A673 (cell line): ENCODE measurements around the gene MEF2C. TPM values are rescaled to one million over a fixed set of nuclear protein-coding genes. Genes with fewer than 3 reads are reported as not detected.

Experiments used
- BruUV-seq: library from RNA; stranded (reverse); fragments of 400-500 nt; replicated peaks from 2 replicates; lab custom pipeline; 2021; lab: Mats Ljungman, UMichigan
- CTCF ChIA-PET: fragments of 300-600 bp; sonication (Branson Sonifier 250); formaldehyde crosslinking; loops from one replicate; lab custom pipeline; 2022; ENCODE audit warnings: antibody characterized with exemption; lab: Charles Lee
- POLR2A ChIA-PET: fragments of 300-600 bp; sonication (Branson Sonifier 250); formaldehyde crosslinking; loops from one replicate; lab custom pipeline; 2022; ENCODE audit warnings: antibody characterized with exemption; ENCODE audit not compliant: low non-redundant PET; lab: Charles Lee
- DNase-seq: peaks from one replicate; pipeline ENCODE4 v3.0.0-alpha.2; 2015; ENCODE audit warnings: low spot score
- H3K27ac ChIP-seq: fragments of 200-600 bp; sonication (generic); 2 replicates; pipeline ENCODE4 v1.5.1; 2016; ENCODE audit warnings: mixed run types, low read depth, mild to moderate bottlenecking, mixed read lengths, antibody characterized with exemption, low read length; ENCODE audit not compliant: poor library complexity, severe bottlenecking
- H3K27me3 ChIP-seq: fragments of 200-600 bp; sonication (generic); replicated peaks from 2 replicates; pipeline ENCODE4 v1.6.1; 2017; ENCODE audit warnings: mixed run types, low read depth, mild to moderate bottlenecking, mixed read lengths, antibody characterized with exemption, low read length; ENCODE audit not compliant: insufficient read depth, poor library complexity
- H3K36me3 ChIP-seq: fragments of 200-600 bp; sonication (generic); 2 replicates; pipeline ENCODE4 v1.6.1; 2016; ENCODE audit warnings: mixed run types, mild to moderate bottlenecking, mixed read lengths, antibody characterized with exemption, low read length; ENCODE audit not compliant: insufficient read depth, poor library complexity, severe bottlenecking
- H3K4me1 ChIP-seq: fragments of 200-600 bp; sonication (generic); 2 replicates; pipeline ENCODE4 v1.6.1; 2017; ENCODE audit warnings: mixed run types, mild to moderate bottlenecking, mixed read lengths, antibody characterized with exemption, low read length; ENCODE audit not compliant: insufficient read depth, poor library complexity, severe bottlenecking
- H3K4me3 ChIP-seq: fragments of 200-600 bp; sonication (generic); 2 replicates; pipeline ENCODE4 v1.5.1; 2016; ENCODE audit warnings: low read depth, mixed run types, mild to moderate bottlenecking, mixed read lengths, low read length; ENCODE audit not compliant: poor library complexity, severe bottlenecking
- H3K9me3 ChIP-seq: fragments of 200-600 bp; sonication (generic); 2 replicates; pipeline ENCODE4 v1.6.1; 2016; ENCODE audit warnings: mixed run types, low read depth, mild to moderate bottlenecking, mixed read lengths, antibody characterized with exemption, low read length; ENCODE audit not compliant: poor library complexity, severe bottlenecking
- CTCF ChIP-seq: fragments of 300-800, 200-600 bp; sonication (generic); conservative IDR thresholded peaks from 2 replicates; pipeline ENCODE4 v1.5.1; 2017; ENCODE audit warnings: low read depth, mild to moderate bottlenecking, antibody characterized with exemption, low read length, moderate library complexity, mixed read lengths
- EZH2 ChIP-seq: fragments of 200-600 bp; sonication (generic); IDR thresholded peaks from 2 replicates; pipeline ENCODE4 v1.6.1; 2017; ENCODE audit warnings: borderline replicate concordance, low read depth, mild to moderate bottlenecking, mixed read lengths, antibody characterized with exemption, low read length; ENCODE audit not compliant: poor library complexity, severe bottlenecking
- intact Hi-C: fragments of 100-400 bp; cut with micrococcal nuclease; formaldehyde crosslinking; loops from one replicate; pipeline ENCODE4 v1.10.0; 2022; ENCODE audit not compliant: unreplicated experiment
- total RNA-seq: library from RNA; stranded (reverse); gene quantifications from 2 replicates; pipeline ENCODE4 v1.2.3, GENCODE V29; 2021

MEF2C gene
- total RNA-seq, 1 experiment from 2014 or later, result 2.0 TPM

GRCh38 chr5:88732862-88733261 is 150.1 kb downstream of the MEF2C start:
- DNase-seq, result no peak
- ChIA-PET CTCF (no interaction called here), POLR2A (no interaction called here)
- H3K4me3 ChIP-seq, result no peak overlapping the region
- no peaks in the 10 kb centered on the region for H3K27me3 ChIP-seq
- H3K4me1 ChIP-seq, result no peaks in the 10 kb centered on the region
- no peaks in the 10 kb centered on the region for H3K36me3 ChIP-seq
- BruUV-seq, result no TSS peak
- H3K9me3 ChIP-seq, result no peaks in the 10 kb centered on the region
- no peak overlapping the region for H3K27ac ChIP-seq
- intact Hi-C loops, result loop anchor here (10.0 kb wide), 1 partner anchor 992 kb away; no protein-coding TSS in a partner anchor
- TF ChIP-seq EZH2 (no peak), CTCF (no peak)

DNA sequence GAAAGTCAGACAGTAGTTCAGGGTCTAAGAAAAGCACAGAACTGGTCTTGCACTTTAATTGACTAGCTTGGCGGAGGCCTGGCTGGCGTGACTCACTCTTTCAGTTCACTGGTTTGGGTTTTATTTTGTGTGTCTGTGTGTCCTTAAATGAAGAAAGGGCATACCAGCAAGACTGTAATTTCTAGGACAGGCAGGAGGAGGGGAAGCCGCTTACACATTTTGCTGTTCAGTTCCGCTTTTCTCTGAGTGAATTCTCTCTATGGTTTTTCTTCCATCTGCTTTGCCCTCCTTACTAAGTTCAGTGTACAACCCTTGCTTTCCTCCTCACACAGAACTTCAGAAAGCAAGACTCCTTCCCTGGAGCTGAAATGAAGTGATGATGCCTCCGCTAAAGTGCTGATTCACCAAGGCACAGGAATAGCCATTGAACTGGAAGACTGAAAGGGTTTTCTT is 150.8 kb downstream of the MEF2C start:
- BruUV-seq, result no TSS peak
- intact Hi-C loops, result loop anchor here (10.0 kb wide), 1 partner anchor 993 kb away; no protein-coding TSS in a partner anchor
- Histone ChIP-seq H3K36me3 (no peaks in the 10 kb centered on the region), H3K27me3 (no peaks in the 10 kb centered on the region), H3K4me1 (no peaks in the 10 kb centered on the region), H3K9me3 (no peaks in the 10 kb centered on the region), H3K27ac (no peak overlapping the region), H3K4me3 (no peak overlapping the region)
- TF ChIP-seq CTCF (no peak), EZH2 (no peak)
- ChIA-PET CTCF (no interaction called here), POLR2A (no interaction called here)
- no peak for DNase-seq

- intact Hi-C loops, result loop anchor here (1.0 to 10.0 kb wide), 7 partner anchors 153 to 1702 kb away; partner anchors contain the start of gene MEF2C
- Histone ChIP-seq H3K36me3 (no peaks in the 10 kb centered on the region), H3K4me3 (no peak overlapping the region), H3K4me1 (no peaks in the 10 kb centered on the region), H3K27me3 (no peaks in the 10 kb centered on the region), H3K9me3 (no peaks in the 10 kb centered on the region), H3K27ac (no peak overlapping the region)
- POLR2A ChIA-PET, result no interaction called here
- TF ChIP-seq EZH2 (no peak), CTCF (no peak)
- DNase-seq, result no peak
- CTCF ChIA-PET, result interaction anchor here (1.3 to 1.9 kb wide), 2 partner anchors 1431 to 1452 kb away, joined by 3 to 6 read pairs; no protein-coding TSS in a partner anchor
- BruUV-seq, result no TSS peak
Measured at GRCh38 chr5:88729829-88730182, 153.2 kb downstream of the MEF2C start.
